ENCODE data around the gene SLC5A3. TPM values are rescaled to one million over a fixed set of nuclear protein-coding genes. Genes with fewer than 3 reads are reported as not detected.
A peak's percentile ranks its signal among the peaks of the same experiment; 100 is the strongest.

The SLC5A3 gene
- total RNA-seq, 1 experiment from 2014 or later = 12.3 TPM

DNA sequence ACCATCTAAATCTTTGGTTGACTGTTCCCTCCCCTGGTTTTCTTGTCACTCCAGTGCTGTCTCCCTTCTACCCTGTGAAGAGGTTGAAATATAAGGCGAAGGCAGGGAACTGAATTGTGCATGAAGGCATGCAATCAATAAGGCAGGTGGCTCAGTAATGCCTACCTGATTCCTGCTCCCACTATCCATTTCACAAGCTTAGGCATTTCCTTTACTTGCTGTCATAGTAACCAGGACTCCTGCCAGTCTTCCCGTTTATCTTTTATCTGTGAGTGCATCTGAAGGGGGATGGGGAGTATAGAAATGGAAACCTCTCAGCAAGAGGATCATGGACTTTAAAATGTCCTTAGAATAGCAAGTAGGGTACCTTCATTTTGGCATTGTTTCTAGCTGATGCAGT lies 40.5 kb downstream of the SLC5A3 start:
- Histone ChIP-seq H3K56ac (ENCODE audit: insufficient read length, low read depth, low read length) (no peak overlapping the region), H3K4me1 (ENCODE audit: insufficient read depth, low read length) (peaks cover 3% of the 10 kb centered on the region), H3K27ac (ENCODE audit: insufficient read length, low read depth, low read length) (no peak overlapping the region), H3K9ac (ENCODE audit: extremely low read depth, insufficient read length, low read length) (no peak overlapping the region), H3K23me2 (ENCODE audit: insufficient read length, low read depth, low read length, poor library complexity, severe bottlenecking) (no peaks in the 10 kb centered on the region), H4K91ac (ENCODE audit: insufficient read length, low read depth, low read length) (no peak overlapping the region), H2AK5ac (ENCODE audit: insufficient read length, low read length) (no peak overlapping the region), H3T11ph (ENCODE audit: low read length) (no peak overlapping the region), H3K14ac (ENCODE audit: insufficient read depth, low read length) (no peak overlapping the region), H2AFZ (ENCODE audit: low read length) (no peak overlapping the region), H2BK5ac (ENCODE audit: insufficient read length, low read length) (no peak overlapping the region), H3K4ac (ENCODE audit: low read depth, low read length) (no peak overlapping the region), H2BK12ac (ENCODE audit: insufficient read length, low read depth, low read length) (no peak overlapping the region), H2BK120ac (ENCODE audit: low read depth, low read length, poor library complexity, severe bottlenecking) (no peak overlapping the region), H4K20me1 (ENCODE audit: control insufficient read depth, insufficient read depth, insufficient read length) (no peaks in the 10 kb centered on the region), H4K5ac (ENCODE audit: insufficient read length, low read depth, low read length) (no peak overlapping the region), H3K18ac (ENCODE audit: insufficient read length, low read depth, low read length) (no peak overlapping the region), H2BK15ac (ENCODE audit: low read depth, low read length) (no peak overlapping the region), H3K4me2 (ENCODE audit: insufficient read depth, insufficient read length, low read length) (peak overlapping the region; percentile 1), H3K79me1 (ENCODE audit: insufficient read depth, low read depth, low read length, poor library complexity, severe bottlenecking) (peaks cover 2% of the 10 kb centered on the region), H2BK20ac (ENCODE audit: low read depth, low read length, poor library complexity, severe bottlenecking) (no peak overlapping the region), H3K9me3 (ENCODE audit: control insufficient read depth, low read depth, low read length) (no peaks in the 10 kb centered on the region), H3K23ac (ENCODE audit: insufficient read length, low read depth, low read length) (no peak overlapping the region), H4K8ac (replicated peaks; ENCODE audit: insufficient read length, low read depth, low read length) (no peak overlapping the region), H3K27me3 (ENCODE audit: insufficient read depth, low read length) (no peaks in the 10 kb centered on the region), H3K79me2 (ENCODE audit: insufficient read depth, low read length) (peaks cover 9% of the 10 kb centered on the region; the same call in 1 of the 2 replicates)
- Mint-ChIP-seq H3K4me3 (peak overlapping the region in 1 of 2 experiments; percentile 43; a peak in 2 of 5 replicates), H3K4me1 (peaks cover 44 to 52% of the 10 kb centered on the region in 2 experiments), H3K9me3 (peaks cover 3 to 7% of the 10 kb centered on the region in 2 experiments), H3K27ac (peak overlapping the region; percentile 32 to 64 (median 49); a peak in 5 of 7 replicates), H3K36me3 (ENCODE audit: insufficient read depth in 1 of 3, low read depth in 3 of 3) (peaks cover 16 to 27% (median 23%) of the 10 kb centered on the region in 3 experiments), H3K27me3 (ENCODE audit: low read depth) (no peaks in the 10 kb centered on the region)
- TF ChIP-seq CTCF (conservative IDR thresholded peaks at IDR 0.05) = no peak
- no peak for DNase-seq
- WGBS (ENCODE audit: extremely low coverage, insufficient read length, low lambda C conversion rate) = no CpG with 5 or more reads among the region's 2 CpGs
